Mesendoderm (in vitro differentiated cells): ENCODE measurements around the gene MKRN2OS. TPM values are rescaled to one million over a fixed set of nuclear protein-coding genes. Genes with fewer than 3 reads are reported as not detected.

Source experiments
- DNase-seq: peaks from one replicate; pipeline ENCODE4 v3.0.0; 2013
- H2AK5ac ChIP-seq: 2 replicates; pipeline ENCODE4 v1.6.1; 2013; ENCODE audit warnings: low read length, inconsistent platforms
- H2BK120ac ChIP-seq: 2 replicates; pipeline ENCODE4 v1.6.1; 2013; ENCODE audit warnings: low read depth, mild to moderate bottlenecking, low read length, moderate library complexity, mixed read lengths
- H2BK15ac ChIP-seq: replicated peaks from 2 replicates; pipeline ENCODE4 v1.6.1; 2013; ENCODE audit warnings: low read depth, mild to moderate bottlenecking, moderate library complexity
- H2BK5ac ChIP-seq: 2 replicates; pipeline ENCODE4 v1.6.1; 2013; ENCODE audit warnings: low read length, inconsistent platforms
- H3K18ac ChIP-seq: 2 replicates; pipeline ENCODE4 v1.6.1; 2013; ENCODE audit warnings: mild to moderate bottlenecking, low read length, mixed read lengths
- H3K23ac ChIP-seq: one replicate; pipeline ENCODE4 v1.6.1; 2013; ENCODE audit warnings: low read length
- H3K27ac ChIP-seq: 2 replicates; pipeline ENCODE4 v1.5.1; 2013; ENCODE audit warnings: low read depth, mild to moderate bottlenecking, inconsistent platforms, low read length, moderate library complexity
- H3K27me3 ChIP-seq: 2 replicates; pipeline ENCODE4 v1.6.1; 2013; ENCODE audit warnings: low read length, control low read depth, mild to moderate bottlenecking, inconsistent platforms; ENCODE audit not compliant: insufficient read depth, poor library complexity
- H3K36me3 ChIP-seq: 2 replicates; pipeline ENCODE4 v1.6.1; 2013; ENCODE audit warnings: low read length, inconsistent platforms; ENCODE audit not compliant: control insufficient read depth, insufficient read depth
- H3K4ac ChIP-seq: one replicate; pipeline ENCODE4 v1.6.1; 2013; ENCODE audit warnings: low read depth, mild to moderate bottlenecking, low read length, moderate library complexity
- H3K4me1 ChIP-seq: 2 replicates; pipeline ENCODE4 v1.6.1; 2013; ENCODE audit warnings: low read depth, low read length, inconsistent platforms; ENCODE audit not compliant: control insufficient read depth
- H3K4me2 ChIP-seq: 2 replicates; pipeline ENCODE4 v1.6.1; 2013; ENCODE audit warnings: low read length
- H3K4me3 ChIP-seq: 2 replicates; pipeline ENCODE4 v1.5.1; 2013; ENCODE audit warnings: mild to moderate bottlenecking, low read length
- H3K56ac ChIP-seq: one replicate; pipeline ENCODE4 v1.6.1; 2013; ENCODE audit warnings: low read length
- H3K79me1 ChIP-seq: 2 replicates; pipeline ENCODE4 v1.6.1; 2013; ENCODE audit warnings: low read length, inconsistent platforms
- H3K79me2 ChIP-seq: 2 replicates; pipeline ENCODE4 v1.6.1; 2013; ENCODE audit warnings: mild to moderate bottlenecking, low read length; ENCODE audit not compliant: control insufficient read depth, insufficient read depth
- H3K9ac ChIP-seq: 2 replicates; pipeline ENCODE4 v1.6.1; 2013; ENCODE audit warnings: low read length, inconsistent platforms
- H4K5ac ChIP-seq: one replicate; pipeline ENCODE4 v1.6.1; 2013; ENCODE audit warnings: low read length
- H4K8ac ChIP-seq: one replicate; pipeline ENCODE4 v1.6.1; 2013; ENCODE audit warnings: low read depth, mild to moderate bottlenecking, control low read depth, low read length, moderate library complexity
- WGBS: extraction: QIAGEN DNeasy Blood & Tissue Kit; methylation state at CpG from one replicate; pipeline ENCODE4 v1.1.7; 2013; ENCODE audit warnings: low lambda C conversion rate, missing lambda C conversion rate; ENCODE audit not compliant: insufficient coverage; ENCODE audit errors: extremely low coverage; 5-methylcytosine and 5-hydroxymethylcytosine counted together
- polyA plus RNA-seq, 2 experiments: library from polyadenylated mRNA; stranded (reverse); fragments of 200-250 nt; gene quantifications; one replicate each; pipeline ENCODE4 v1.2.3, GENCODE V29; 2013

Gene MKRN2OS, protein sequence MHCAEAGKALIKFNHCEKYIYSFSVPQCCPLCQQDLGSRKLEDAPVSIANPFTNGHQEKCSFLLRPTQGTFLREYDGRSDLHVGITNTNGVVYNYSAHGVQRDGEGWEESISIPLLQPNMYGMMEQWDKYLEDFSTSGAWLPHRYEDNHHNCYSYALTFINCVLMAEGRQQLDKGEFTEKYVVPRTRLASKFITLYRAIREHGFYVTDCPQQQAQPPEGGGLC
- 0.13 TPM for polyA plus RNA-seq (2013, experiment 1 of 2)
- 0.04 TPM for polyA plus RNA-seq (2013, experiment 2 of 2)

- H3K4ac ChIP-seq: no peak within 1 kb of the TSS
- DNase-seq: peak; percentile 87
- no peak within 1 kb of the TSS for H3K56ac ChIP-seq
- no peak within 1 kb of the TSS for H3K9ac ChIP-seq
- no peak within 1 kb of the TSS for H2BK120ac ChIP-seq
- no peak within 1 kb of the TSS for H3K4me3 ChIP-seq
- no peak within 1 kb of the TSS for H3K4me2 ChIP-seq
- H3K36me3 ChIP-seq: no peaks in the 10 kb centered on the region
- H4K5ac ChIP-seq: no peak within 1 kb of the TSS
- H4K8ac ChIP-seq: no peak within 1 kb of the TSS
- H3K4me1 ChIP-seq: no peaks in the 10 kb centered on the region
- H3K79me1 ChIP-seq: no peaks in the 10 kb centered on the region
- no peak within 1 kb of the TSS for H3K18ac ChIP-seq
- H3K27ac ChIP-seq: no peak within 1 kb of the TSS
- no peak within 1 kb of the TSS for H2BK15ac ChIP-seq
- no peak within 1 kb of the TSS for H2AK5ac ChIP-seq
- no peak within 1 kb of the TSS for H2BK5ac ChIP-seq
- no peak within 1 kb of the TSS for H3K23ac ChIP-seq
- no peaks in the 10 kb centered on the region for H3K79me2 ChIP-seq
- no CpG with 5 or more reads among the region's 4 CpGs for whole genome bisulfite sequencing
- H3K27me3 ChIP-seq: no peaks in the 10 kb centered on the region
Measured at GRCh38 chr3:12545473-12545791, at the start of gene MKRN2OS. Gene MKRN2OS, minus strand, starts transcription at chr3:12545499. Its CDS starts 35 bp downstream, at chr3:12545464.

DNA sequence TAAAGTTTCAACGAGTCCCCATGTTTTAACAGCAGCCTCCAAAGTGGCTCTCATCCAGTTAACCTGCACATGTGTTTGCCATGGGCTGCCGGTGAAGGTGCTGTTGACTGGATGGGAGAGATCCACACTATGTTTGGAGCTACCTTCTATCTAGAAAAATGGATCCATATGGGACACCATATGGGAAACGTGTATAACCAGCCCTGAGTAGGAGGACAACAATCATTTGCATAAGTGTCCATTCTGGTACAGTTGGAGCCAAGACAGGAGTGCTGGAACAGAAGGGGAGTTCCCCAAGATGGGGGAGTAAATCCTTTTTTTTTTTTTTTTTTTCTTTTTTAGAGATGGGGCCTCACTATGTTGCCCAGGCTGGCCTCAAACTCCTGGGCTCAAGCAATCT is 48.2 kb upstream of the MKRN2OS start:
- Histone ChIP-seq H3K4me1 (no peaks in the 10 kb centered on the region), H3K9ac (no peak overlapping the region), H2BK120ac (no peak overlapping the region), H3K79me2 (no peaks in the 10 kb centered on the region), H4K5ac (no peak overlapping the region), H3K18ac (no peak overlapping the region), H3K4me3 (no peak overlapping the region), H3K56ac (no peak overlapping the region), H3K36me3 (peaks cover 13% of the 10 kb centered on the region), H3K79me1 (no peaks in the 10 kb centered on the region), H3K4me2 (no peak overlapping the region), H3K27ac (no peak overlapping the region), H3K4ac (no peak overlapping the region), H2AK5ac (no peak overlapping the region), H4K8ac (no peak overlapping the region), H3K23ac (no peak overlapping the region), H3K27me3 (no peaks in the 10 kb centered on the region), H2BK15ac (no peak overlapping the region), H2BK5ac (no peak overlapping the region)
- no peak for DNase-seq
- WGBS: no CpG with 5 or more reads among the region's 3 CpGs

DNA sequence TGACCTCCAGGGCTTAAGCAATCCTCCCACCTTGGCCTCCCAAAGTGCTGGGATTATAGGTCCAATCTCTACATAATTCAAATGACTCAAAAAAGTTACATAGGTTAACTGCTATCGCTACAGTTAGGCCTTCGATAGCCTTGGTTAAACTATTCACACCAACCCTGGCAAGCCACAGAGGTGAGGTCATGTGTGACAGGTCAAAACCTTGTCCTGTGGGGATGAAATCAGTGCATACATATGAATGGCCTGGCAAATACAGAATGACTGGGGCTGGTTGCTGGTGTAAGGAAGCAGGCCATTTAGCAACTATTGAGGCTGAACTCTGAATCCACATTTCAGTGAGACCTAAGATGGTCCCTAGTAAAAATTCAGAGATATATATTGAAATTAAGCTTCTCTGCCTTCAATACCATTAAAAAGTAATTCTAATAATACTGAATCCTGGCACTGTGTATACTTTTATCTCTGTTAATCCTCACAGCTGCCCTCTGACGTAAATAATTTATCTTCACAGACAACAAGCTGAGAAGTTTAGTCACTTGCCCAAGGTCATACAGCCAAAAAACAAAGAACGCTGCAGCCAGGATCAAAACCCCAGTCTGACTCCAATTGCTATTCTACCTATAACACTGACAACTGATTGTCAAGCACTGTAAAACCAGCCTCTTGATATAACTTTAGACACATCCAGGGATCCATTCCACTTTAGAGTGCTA is 46.9 kb upstream of the MKRN2OS start:
- Histone ChIP-seq H3K4ac (no peak overlapping the region), H3K4me1 (no peaks in the 10 kb centered on the region), H3K4me2 (no peak overlapping the region), H2BK15ac (no peak overlapping the region), H4K5ac (no peak overlapping the region), H2BK120ac (no peak overlapping the region), H2AK5ac (no peak overlapping the region), H3K23ac (no peak overlapping the region), H3K18ac (no peak overlapping the region), H3K9ac (no peak overlapping the region), H3K4me3 (no peak overlapping the region), H3K27me3 (no peaks in the 10 kb centered on the region), H3K36me3 (peaks cover 13% of the 10 kb centered on the region), H3K79me1 (no peaks in the 10 kb centered on the region), H3K79me2 (no peaks in the 10 kb centered on the region), H3K56ac (no peak overlapping the region), H3K27ac (no peak overlapping the region), H4K8ac (no peak overlapping the region), H2BK5ac (no peak overlapping the region)
- no CpG with 5 or more reads among the region's 4 CpGs for WGBS
- DNase-seq: peak; percentile 63

GRCh38 chr3:12591456-12591855 is 46.2 kb upstream of the MKRN2OS start:
- WGBS: no CpG with 5 or more reads among the region's 6 CpGs
- no peak overlapping the region for H3K4me3 ChIP-seq
- H4K5ac ChIP-seq: no peak overlapping the region
- H3K27ac ChIP-seq: no peak overlapping the region
- H4K8ac ChIP-seq: no peak overlapping the region
- H3K18ac ChIP-seq: no peak overlapping the region
- H3K79me2 ChIP-seq: no peaks in the 10 kb centered on the region
- H3K79me1 ChIP-seq: no peaks in the 10 kb centered on the region
- no peak overlapping the region for H3K56ac ChIP-seq
- H3K4ac ChIP-seq: no peak overlapping the region
- DNase-seq: no peak
- H3K9ac ChIP-seq: no peak overlapping the region
- H2AK5ac ChIP-seq: no peak overlapping the region
- H2BK120ac ChIP-seq: no peak overlapping the region
- no peak overlapping the region for H3K23ac ChIP-seq
- H2BK5ac ChIP-seq: no peak overlapping the region
- no peaks in the 10 kb centered on the region for H3K4me1 ChIP-seq
- H2BK15ac ChIP-seq: no peak overlapping the region
- no peak overlapping the region for H3K4me2 ChIP-seq
- peaks cover 13% of the 10 kb centered on the region for H3K36me3 ChIP-seq
- no peaks in the 10 kb centered on the region for H3K27me3 ChIP-seq

DNA sequence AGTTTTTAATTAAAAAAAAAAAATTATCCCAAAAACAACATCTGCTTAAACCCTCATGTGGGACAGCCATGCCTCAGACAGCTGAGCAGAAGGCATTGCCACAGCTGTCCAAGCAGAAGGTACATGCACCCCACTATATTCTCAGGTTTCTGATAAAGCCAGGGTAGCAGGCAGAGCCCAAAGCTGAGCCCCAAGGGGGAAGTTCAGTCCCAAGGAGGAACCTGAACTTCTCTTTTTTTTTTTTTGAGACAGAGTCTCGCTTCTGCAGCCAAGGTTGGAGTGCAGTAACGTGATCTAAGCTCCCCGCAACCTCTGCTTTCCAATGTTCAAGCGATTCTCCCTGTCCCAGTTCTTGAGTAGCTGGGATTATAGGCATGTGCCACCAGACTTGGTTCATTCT is 44.8 kb upstream of the MKRN2OS start:
- Histone ChIP-seq H3K9ac (no peak overlapping the region), H2BK120ac (no peak overlapping the region), H3K36me3 (peaks cover 14% of the 10 kb centered on the region), H3K56ac (no peak overlapping the region), H2BK5ac (no peak overlapping the region), H2BK15ac (no peak overlapping the region), H3K18ac (no peak overlapping the region), H3K27me3 (no peaks in the 10 kb centered on the region), H2AK5ac (no peak overlapping the region), H4K8ac (no peak overlapping the region), H3K79me1 (no peaks in the 10 kb centered on the region), H3K4me1 (no peaks in the 10 kb centered on the region), H4K5ac (no peak overlapping the region), H3K4me3 (no peak overlapping the region), H3K4ac (no peak overlapping the region), H3K27ac (no peak overlapping the region), H3K4me2 (no peak overlapping the region), H3K79me2 (no peaks in the 10 kb centered on the region), H3K23ac (no peak overlapping the region)
- WGBS: no CpG with 5 or more reads among the region's 4 CpGs
- no peak for DNase-seq
